Neuronal stem cell (in vitro differentiated cells): ENCODE measurements around the gene YIF1A.

Experiments
- DNase-seq: peaks from one replicate; pipeline ENCODE4 v3.0.0-alpha.2; 2013; ENCODE audit warnings: low spot score
- H2AFZ ChIP-seq: one replicate; pipeline ENCODE4 v1.6.1; 2013; ENCODE audit warnings: mild to moderate bottlenecking, low read length, inconsistent platforms
- H2AK5ac ChIP-seq: 2 replicates; pipeline ENCODE4 v1.6.1; 2013; ENCODE audit warnings: low read depth, mild to moderate bottlenecking, inconsistent platforms, low read length, moderate library complexity, mixed read lengths
- H2BK120ac ChIP-seq: 2 replicates; pipeline ENCODE4 v1.6.1; 2013; ENCODE audit warnings: low read depth, mild to moderate bottlenecking, inconsistent platforms, low read length, moderate library complexity, mixed read lengths
- H2BK12ac ChIP-seq: one replicate; pipeline ENCODE4 v1.6.1; 2013; ENCODE audit warnings: low read length, inconsistent platforms
- H2BK15ac ChIP-seq: 2 replicates; pipeline ENCODE4 v1.6.1; 2013; ENCODE audit warnings: mild to moderate bottlenecking, low read length, inconsistent platforms, mixed read lengths
- H2BK5ac ChIP-seq: one replicate; pipeline ENCODE4 v1.6.1; 2013; ENCODE audit warnings: inconsistent platforms, mild to moderate bottlenecking, low read length, moderate library complexity
- H3K14ac ChIP-seq: one replicate; pipeline ENCODE4 v1.6.1; 2013; ENCODE audit warnings: low read length, inconsistent platforms
- H3K18ac ChIP-seq: 2 replicates; pipeline ENCODE4 v1.6.1; 2013; ENCODE audit warnings: low read length, inconsistent platforms
- H3K23ac ChIP-seq: 2 replicates; pipeline ENCODE4 v1.6.1; 2013; ENCODE audit warnings: low read depth, mild to moderate bottlenecking, mixed read lengths, low read length, inconsistent platforms; ENCODE audit not compliant: poor library complexity
- H3K27ac ChIP-seq: replicated peaks from 3 replicates; pipeline ENCODE4 v1.5.1; 2013; ENCODE audit warnings: low read length, inconsistent platforms
- H3K27me3 ChIP-seq, 3 experiments: 2 replicates each; pipeline ENCODE4 v1.6.1; 2013; ENCODE audit warnings: low read length in 3 of 3, mild to moderate bottlenecking in 2 of 3, inconsistent platforms in 1 of 3, low read depth in 1 of 3, mixed read lengths in 1 of 3, moderate library complexity in 1 of 3; ENCODE audit not compliant: control insufficient read depth in 3 of 3, insufficient read depth in 3 of 3
- H3K36me3 ChIP-seq, 2 donors: replicated peaks in 1 of 2; 2 replicates each; pipeline ENCODE4 v1.6.1; 2013; ENCODE audit warnings: low read length in 2 of 2; ENCODE audit not compliant: control insufficient read depth in 2 of 2, insufficient read depth in 2 of 2
- H3K4ac ChIP-seq: 2 replicates; pipeline ENCODE4 v1.6.1; 2013; ENCODE audit warnings: inconsistent platforms, mild to moderate bottlenecking, low read length, moderate library complexity
- H3K4me1 ChIP-seq, 2 donors: 1 replicate in 1 of 2; 2 replicates in 1 of 2; pipeline ENCODE4 v1.6.1; 2013; ENCODE audit warnings: low read length in 2 of 2, low read depth in 1 of 2; ENCODE audit not compliant: control insufficient read depth in 2 of 2, insufficient read depth in 1 of 2
- H3K4me2 ChIP-seq: one replicate; pipeline ENCODE4 v1.6.1; 2013; ENCODE audit warnings: mild to moderate bottlenecking, low read length, inconsistent platforms; ENCODE audit not compliant: insufficient read depth, poor library complexity, severe bottlenecking
- H3K4me3 ChIP-seq, 2 donors: 2 replicates each; pipeline ENCODE4 v1.5.1; 2013; ENCODE audit warnings: low read length in 2 of 2, mild to moderate bottlenecking in 2 of 2, inconsistent platforms in 1 of 2, moderate library complexity in 1 of 2
- H3K79me1 ChIP-seq: one replicate; pipeline ENCODE4 v1.6.1; 2013; ENCODE audit warnings: low read depth, mild to moderate bottlenecking, inconsistent platforms, low read length, moderate library complexity
- H3K9ac ChIP-seq: one replicate; pipeline ENCODE4 v1.6.1; 2013; ENCODE audit warnings: mild to moderate bottlenecking, low read depth, low read length, inconsistent platforms; ENCODE audit not compliant: poor library complexity
- H3K9me3 ChIP-seq, 2 donors: replicated peaks in 1 of 2; 2 replicates each; pipeline versions ENCODE3 to v1.6.1; 2013; ENCODE audit warnings: low read length in 2 of 2, mild to moderate bottlenecking in 2 of 2, inconsistent platforms in 1 of 2, low read depth in 1 of 2, mixed read lengths in 1 of 2, moderate library complexity in 1 of 2; ENCODE audit not compliant: control insufficient read depth in 2 of 2, insufficient read depth in 1 of 2
- H4K8ac ChIP-seq: one replicate; pipeline ENCODE4 v1.6.1; 2013; ENCODE audit warnings: low read depth, mild to moderate bottlenecking, inconsistent platforms, low read length, moderate library complexity
- H4K91ac ChIP-seq: one replicate; pipeline ENCODE4 v1.6.1; 2013; ENCODE audit warnings: low read length, low read depth, mild to moderate bottlenecking, inconsistent platforms; ENCODE audit not compliant: poor library complexity
- WGBS, 2 donors: extraction: QIAGEN DNeasy Blood & Tissue Kit; methylation state at CpG; one replicate each; pipeline ENCODE4 v1.1.7; 2013; ENCODE audit warnings: missing lambda C conversion rate in 2 of 2, mixed read lengths in 1 of 2; ENCODE audit not compliant: insufficient read length in 2 of 2, insufficient replicate concordance in 1 of 2; ENCODE audit errors: extremely low coverage in 2 of 2; 5-methylcytosine and 5-hydroxymethylcytosine counted together

Gene YIF1A

GRCh38 chr11:66287211-66287888 is 1.6 kb downstream of the YIF1A start:
- peaks cover 6% of the 10 kb centered on the region for H3K79me1 ChIP-seq
- no peak overlapping the region for H4K91ac ChIP-seq
- H2AK5ac ChIP-seq = no peak overlapping the region
- no peak overlapping the region for H2AFZ ChIP-seq
- no peak overlapping the region for H2BK5ac ChIP-seq
- H3K14ac ChIP-seq = no peak overlapping the region
- no peak overlapping the region for H2BK12ac ChIP-seq
- DNase-seq = no peak
- H4K8ac ChIP-seq = no peak overlapping the region
- H3K18ac ChIP-seq = no peak overlapping the region
- peaks cover 17 to 18% of the 10 kb centered on the region in 2 donors for H3K4me1 ChIP-seq
- peaks cover 11 to 23% (median 23%) of the 10 kb centered on the region in 3 experiments for H3K27me3 ChIP-seq
- no peak overlapping the region for H2BK15ac ChIP-seq
- peak overlapping the region in 1 of 2 donors; percentile 63 for H3K4me3 ChIP-seq
- peaks cover 19 to 44% of the 10 kb centered on the region in 2 donors for H3K36me3 ChIP-seq
- peaks cover 0 to 4% of the 10 kb centered on the region in 2 donors for H3K9me3 ChIP-seq
- H3K4me2 ChIP-seq = no peak overlapping the region
- H3K9ac ChIP-seq = no peak overlapping the region
- no peak overlapping the region for H3K27ac ChIP-seq
- WGBS, 2 donors = no CpG with 5 or more reads among the region's 10 CpGs
- no peak overlapping the region for H3K23ac ChIP-seq
- H3K4ac ChIP-seq = no peak overlapping the region
- H2BK120ac ChIP-seq = no peak overlapping the region

GRCh38 chr11:66286699-66287098 is 2.2 kb downstream of the YIF1A start:
- H2AFZ ChIP-seq = no peak overlapping the region
- no peak overlapping the region for H2BK5ac ChIP-seq
- H3K18ac ChIP-seq = no peak overlapping the region
- H3K9me3 ChIP-seq = peaks cover 0 to 4% of the 10 kb centered on the region in 2 donors
- peaks cover 19 to 48% of the 10 kb centered on the region in 2 donors for H3K36me3 ChIP-seq
- H3K4ac ChIP-seq = no peak overlapping the region
- H2BK15ac ChIP-seq = no peak overlapping the region
- peaks cover 6 to 17% (median 16%) of the 10 kb centered on the region in 3 experiments for H3K27me3 ChIP-seq
- no peak overlapping the region for H3K27ac ChIP-seq
- no peak overlapping the region for H4K8ac ChIP-seq
- peaks cover 20 to 22% of the 10 kb centered on the region in 2 donors for H3K4me1 ChIP-seq
- peaks cover 4% of the 10 kb centered on the region for H3K79me1 ChIP-seq
- peak overlapping the region; percentile 82 for H3K9ac ChIP-seq
- H3K23ac ChIP-seq = no peak overlapping the region
- H3K4me3 ChIP-seq = peak overlapping the region in 1 of 2 donors; percentile 46
- H3K14ac ChIP-seq = no peak overlapping the region
- no peak overlapping the region for H3K4me2 ChIP-seq
- H2BK12ac ChIP-seq = no peak overlapping the region
- no peak overlapping the region for H4K91ac ChIP-seq
- H2AK5ac ChIP-seq = no peak overlapping the region
- no CpG with 5 or more reads among the region's 5 CpGs for WGBS, 2 donors
- DNase-seq = no peak
- no peak overlapping the region for H2BK120ac ChIP-seq

GRCh38 chr11:66285250-66285947 is 3.5 kb downstream of the YIF1A start:
- no peak overlapping the region for H3K9ac ChIP-seq
- H3K9me3 ChIP-seq = no peaks in the 10 kb centered on the region
- H2AK5ac ChIP-seq = peak overlapping the region; percentile 47
- no peak overlapping the region for H3K4me3 ChIP-seq
- no CpG with 5 or more reads among the region's 13 CpGs for WGBS, 2 donors
- H2BK5ac ChIP-seq = peak overlapping the region; percentile 35
- H3K4ac ChIP-seq = no peak overlapping the region
- H3K23ac ChIP-seq = peak overlapping the region; percentile 74
- peaks cover 4% of the 10 kb centered on the region for H3K79me1 ChIP-seq
- no peak overlapping the region for H3K18ac ChIP-seq
- H3K27ac ChIP-seq = no peak overlapping the region
- H2BK12ac ChIP-seq = no peak overlapping the region
- peaks cover 28 to 33% of the 10 kb centered on the region in 2 donors for H3K4me1 ChIP-seq
- H3K36me3 ChIP-seq = peaks cover 21 to 58% of the 10 kb centered on the region in 2 donors
- H3K14ac ChIP-seq = no peak overlapping the region
- H2AFZ ChIP-seq = no peak overlapping the region
- no peak overlapping the region for H3K4me2 ChIP-seq
- no peak overlapping the region for H4K8ac ChIP-seq
- H3K27me3 ChIP-seq = peaks cover 0 to 5% (median 4%) of the 10 kb centered on the region in 3 experiments
- DNase-seq = no peak
- no peak overlapping the region for H2BK120ac ChIP-seq
- no peak overlapping the region for H2BK15ac ChIP-seq
- no peak overlapping the region for H4K91ac ChIP-seq

- Histone ChIP-seq H3K79me1 (peaks cover 4% of the 10 kb centered on the region), H2BK120ac (no peak overlapping the region), H2AFZ (no peak overlapping the region), H2AK5ac (peak overlapping the region; percentile 29), H2BK12ac (no peak overlapping the region), H3K14ac (no peak overlapping the region), H3K4ac (no peak overlapping the region), H2BK5ac (no peak overlapping the region), H3K36me3 (peaks cover 21 to 58% of the 10 kb centered on the region in 2 donors), H2BK15ac (no peak overlapping the region), H3K27me3 (no peaks in the 10 kb centered on the region), H3K9ac (no peak overlapping the region), H4K91ac (no peak overlapping the region), H3K9me3 (no peaks in the 10 kb centered on the region), H3K4me2 (no peak overlapping the region), H3K4me3 (no peak overlapping the region), H3K27ac (no peak overlapping the region), H3K23ac (no peak overlapping the region), H3K4me1 (peaks cover 25 to 36% of the 10 kb centered on the region in 2 donors), H4K8ac (no peak overlapping the region), H3K18ac (no peak overlapping the region)
- DNase-seq = no peak
- WGBS, 2 donors = no CpG with 5 or more reads among the region's 16 CpGs
Measured at GRCh38 chr11:66284526-66285078, 4.3 kb downstream of the YIF1A start.
